Measurements from ENCODE around the gene MCC.

MCC gene

GRCh38 chr5:113166261-113166660 lies 322.0 kb downstream of the MCC start:
- DNase-seq (ENCODE audit: extremely low spot score) = no peak
- no peak for TF ChIP-seq FOXM1 (IDR thresholded peaks at IDR 0.05; ENCODE audit: borderline replicate concordance)
- TF ChIP-seq CTBP1 (IDR thresholded peaks at IDR 0.05; ENCODE audit: borderline replicate concordance) = no peak
- TF ChIP-seq ZNF384 (IDR thresholded peaks at IDR 0.05) = no peak
- TF ChIP-seq ELF4 (IDR thresholded peaks at IDR 0.05) = no peak
- no peak for TF ChIP-seq FOXK2 (IDR thresholded peaks at IDR 0.05)
- ChIA-PET POLR2A (no interaction called here), CTCF (no interaction called here)

- CTCF ChIA-PET = interaction anchor here (0.6 kb wide), 1 partner anchor 118 kb away, joined by 3 read pairs; no protein-coding TSS in a partner anchor
- POLR2A ChIA-PET = interaction anchor here (1.0 kb wide), 1 partner anchor 41 kb away, joined by 3 read pairs; no protein-coding TSS in a partner anchor
Observed at GRCh38 chr5:113164021-113164420, 324.2 kb downstream of the MCC start.

GRCh38 chr5:113163328-113163727 lies 324.9 kb downstream of the MCC start:
- POLR2A ChIA-PET = interaction anchor here (1.0 kb wide), 1 partner anchor 42 kb away, joined by 3 read pairs; no protein-coding TSS in a partner anchor
- no peak for DNase-seq (ENCODE audit: extremely low spot score)
- CTCF ChIA-PET = no interaction called here
- TF ChIP-seq ZNF384 (IDR thresholded peaks at IDR 0.05) (no peak), BHLHE40 (IDR thresholded peaks at IDR 0.05; ENCODE audit: borderline replicate concordance) (no peak), FOXK2 (IDR thresholded peaks at IDR 0.05) (no peak), FOXM1 (IDR thresholded peaks at IDR 0.05; ENCODE audit: borderline replicate concordance) (no peak), TARDBP (IDR thresholded peaks at IDR 0.05) (no peak), FOXA1 (IDR thresholded peaks at IDR 0.05) (no peak), LEF1 (IDR thresholded peaks at IDR 0.05; ENCODE audit: borderline replicate concordance) (no peak), SP1 (IDR thresholded peaks at IDR 0.05) (no peak), ARNT (IDR thresholded peaks at IDR 0.05) (no peak), CTBP1 (IDR thresholded peaks at IDR 0.05; ENCODE audit: borderline replicate concordance) (no peak), PKNOX1 (IDR thresholded peaks at IDR 0.05) (no peak), L3MBTL2 (conservative IDR thresholded peaks at IDR 0.05) (no peak), HDGF (IDR thresholded peaks at IDR 0.05; ENCODE audit: borderline replicate concordance) (no peak), NFRKB (IDR thresholded peaks at IDR 0.05) (no peak), ELF4 (IDR thresholded peaks at IDR 0.05) (no peak), SUZ12 (IDR thresholded peaks at IDR 0.05) (no peak)

More at GRCh38 chr5:113164021-113164420, 324.2 kb downstream of the MCC start:
- TF ChIP-seq HDGF (IDR thresholded peaks at IDR 0.05; ENCODE audit: borderline replicate concordance) (no peak), BHLHE40 (IDR thresholded peaks at IDR 0.05; ENCODE audit: borderline replicate concordance) (no peak), ARNT (IDR thresholded peaks at IDR 0.05) (no peak), SP1 (IDR thresholded peaks at IDR 0.05) (no peak), ELF4 (IDR thresholded peaks at IDR 0.05) (no peak), ZNF384 (IDR thresholded peaks at IDR 0.05) (no peak), LEF1 (IDR thresholded peaks at IDR 0.05; ENCODE audit: borderline replicate concordance) (no peak), NFRKB (IDR thresholded peaks at IDR 0.05) (no peak), FOXM1 (IDR thresholded peaks at IDR 0.05; ENCODE audit: borderline replicate concordance) (no peak), L3MBTL2 (conservative IDR thresholded peaks at IDR 0.05) (no peak), SUZ12 (IDR thresholded peaks at IDR 0.05) (no peak), FOXK2 (IDR thresholded peaks at IDR 0.05) (no peak), FOXA1 (IDR thresholded peaks at IDR 0.05) (no peak), PKNOX1 (IDR thresholded peaks at IDR 0.05) (no peak), TARDBP (IDR thresholded peaks at IDR 0.05) (no peak)
- DNase-seq (ENCODE audit: extremely low spot score) = no peak

GRCh38 chr5:113162770-113163169 lies 325.5 kb downstream of the MCC start:
- DNase-seq (ENCODE audit: extremely low spot score) = no peak
- CTCF ChIA-PET = no interaction called here

GRCh38 chr5:113162208-113162607 lies 326.0 kb downstream of the MCC start:
- TF ChIP-seq ELF4 (IDR thresholded peaks at IDR 0.05) = no peak
- no peak for TF ChIP-seq ZNF384 (IDR thresholded peaks at IDR 0.05)
- TF ChIP-seq HDGF (IDR thresholded peaks at IDR 0.05; ENCODE audit: borderline replicate concordance) = no peak
- no peak for TF ChIP-seq BHLHE40 (IDR thresholded peaks at IDR 0.05; ENCODE audit: borderline replicate concordance)
- no peak for TF ChIP-seq CTBP1 (IDR thresholded peaks at IDR 0.05; ENCODE audit: borderline replicate concordance)
- ChIA-PET CTCF (interaction anchor here (0.7 kb wide), 2 partner anchors 117 to 236 kb away, joined by 3 to 7 read pairs; no protein-coding TSS in a partner anchor), POLR2A (no interaction called here)
- DNase-seq (ENCODE audit: extremely low spot score) = no peak

More at GRCh38 chr5:113162770-113163169, 325.5 kb downstream of the MCC start:
- TF ChIP-seq SP1 (IDR thresholded peaks at IDR 0.05) (no peak), FOXA1 (IDR thresholded peaks at IDR 0.05) (no peak), ARNT (IDR thresholded peaks at IDR 0.05) (no peak), ZNF384 (IDR thresholded peaks at IDR 0.05) (no peak), FOXM1 (IDR thresholded peaks at IDR 0.05; ENCODE audit: borderline replicate concordance) (no peak), HDGF (IDR thresholded peaks at IDR 0.05; ENCODE audit: borderline replicate concordance) (no peak)
- POLR2A ChIA-PET = interaction anchor here (1.0 kb wide), 1 partner anchor 42 kb away, joined by 3 read pairs; no protein-coding TSS in a partner anchor

GRCh38 chr5:113161806-113162205 lies 326.4 kb downstream of the MCC start:
- POLR2A ChIA-PET = no interaction called here
- CTCF ChIA-PET = interaction anchor here (0.7 kb wide), 2 partner anchors 116 to 237 kb away, joined by 3 to 7 read pairs; no protein-coding TSS in a partner anchor
- TF ChIP-seq FOXK2 (IDR thresholded peaks at IDR 0.05) (no peak), LEF1 (IDR thresholded peaks at IDR 0.05; ENCODE audit: borderline replicate concordance) (no peak), FOXM1 (IDR thresholded peaks at IDR 0.05; ENCODE audit: borderline replicate concordance) (no peak), SP1 (IDR thresholded peaks at IDR 0.05) (no peak), ELF4 (IDR thresholded peaks at IDR 0.05) (no peak)
- peak; percentile 30 for DNase-seq (ENCODE audit: extremely low spot score)

- ChIA-PET POLR2A (interaction anchor here (1.1 kb wide), 1 partner anchor 182 kb away, joined by 3 read pairs; the partner anchor contains the start of gene DCP2), CTCF (interaction anchor here (0.6 kb wide), 1 partner anchor 84 kb away, joined by 4 read pairs; no protein-coding TSS in a partner anchor)
- TF ChIP-seq NFRKB (IDR thresholded peaks at IDR 0.05) (no peak), FOXK2 (IDR thresholded peaks at IDR 0.05) (no peak), CTBP1 (IDR thresholded peaks at IDR 0.05; ENCODE audit: borderline replicate concordance) (no peak), TARDBP (IDR thresholded peaks at IDR 0.05) (no peak), SUZ12 (IDR thresholded peaks at IDR 0.05) (no peak), ZNF384 (IDR thresholded peaks at IDR 0.05) (no peak), PKNOX1 (IDR thresholded peaks at IDR 0.05) (no peak), HDGF (IDR thresholded peaks at IDR 0.05; ENCODE audit: borderline replicate concordance) (no peak), SP1 (IDR thresholded peaks at IDR 0.05) (no peak), FOXM1 (IDR thresholded peaks at IDR 0.05; ENCODE audit: borderline replicate concordance) (no peak), L3MBTL2 (conservative IDR thresholded peaks at IDR 0.05) (no peak), ARNT (IDR thresholded peaks at IDR 0.05) (no peak), BHLHE40 (IDR thresholded peaks at IDR 0.05; ENCODE audit: borderline replicate concordance) (no peak), ELF4 (IDR thresholded peaks at IDR 0.05) (no peak), LEF1 (IDR thresholded peaks at IDR 0.05; ENCODE audit: borderline replicate concordance) (no peak), FOXA1 (IDR thresholded peaks at IDR 0.05) (no peak)
- no peak for DNase-seq (ENCODE audit: extremely low spot score)
Observed at GRCh38 chr5:113157886-113158285, 330.4 kb downstream of the MCC start.
